ENCODE data around the gene C6orf89.

Gene C6orf89

GRCh38 chr6:36969988-36970891 is 84.5 kb downstream of the C6orf89 start:
- no peak overlapping the region for H2AFZ ChIP-seq (ENCODE audit: low read length)
- TF ChIP-seq, protein P1, sequence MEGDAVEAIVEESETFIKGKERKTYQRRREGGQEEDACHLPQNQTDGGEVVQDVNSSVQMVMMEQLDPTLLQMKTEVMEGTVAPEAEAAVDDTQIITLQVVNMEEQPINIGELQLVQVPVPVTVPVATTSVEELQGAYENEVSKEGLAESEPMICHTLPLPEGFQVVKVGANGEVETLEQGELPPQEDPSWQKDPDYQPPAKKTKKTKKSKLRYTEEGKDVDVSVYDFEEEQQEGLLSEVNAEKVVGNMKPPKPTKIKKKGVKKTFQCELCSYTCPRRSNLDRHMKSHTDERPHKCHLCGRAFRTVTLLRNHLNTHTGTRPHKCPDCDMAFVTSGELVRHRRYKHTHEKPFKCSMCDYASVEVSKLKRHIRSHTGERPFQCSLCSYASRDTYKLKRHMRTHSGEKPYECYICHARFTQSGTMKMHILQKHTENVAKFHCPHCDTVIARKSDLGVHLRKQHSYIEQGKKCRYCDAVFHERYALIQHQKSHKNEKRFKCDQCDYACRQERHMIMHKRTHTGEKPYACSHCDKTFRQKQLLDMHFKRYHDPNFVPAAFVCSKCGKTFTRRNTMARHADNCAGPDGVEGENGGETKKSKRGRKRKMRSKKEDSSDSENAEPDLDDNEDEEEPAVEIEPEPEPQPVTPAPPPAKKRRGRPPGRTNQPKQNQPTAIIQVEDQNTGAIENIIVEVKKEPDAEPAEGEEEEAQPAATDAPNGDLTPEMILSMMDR (IDR thresholded peaks at IDR 0.05; ENCODE audit: low read length) = no peak
- no peak for TF ChIP-seq EZH2 (IDR thresholded peaks at IDR 0.05; ENCODE audit: borderline replicate concordance, low read length)
- H3K9ac ChIP-seq (ENCODE audit: low read length) = no peak overlapping the region
- no peaks in the 10 kb centered on the region for H4K20me1 ChIP-seq (ENCODE audit: insufficient read depth, low read length)
- no peak overlapping the region for H3K4me2 ChIP-seq (ENCODE audit: low read length)
- no peaks in the 10 kb centered on the region for H3K9me3 ChIP-seq (ENCODE audit: low read length)
- H3K4me1 ChIP-seq (ENCODE audit: insufficient read depth, low read length, severe bottlenecking) = no peaks in the 10 kb centered on the region
- no peaks in the 10 kb centered on the region for H3K9me2 ChIP-seq (ENCODE audit: low read depth, low read length)
- H3K79me2 ChIP-seq (ENCODE audit: insufficient read depth, low read length) = no peaks in the 10 kb centered on the region
- no peaks in the 10 kb centered on the region for H3K27me3 ChIP-seq (ENCODE audit: insufficient read depth, low read length)
- H3K36me3 ChIP-seq (ENCODE audit: insufficient read depth, low read length) = peaks cover 82% of the 10 kb centered on the region
- H3K27ac ChIP-seq (ENCODE audit: low read depth, low read length, poor library complexity, severe bottlenecking) = no peak overlapping the region
- no peak overlapping the region for H3K4me3 ChIP-seq (ENCODE audit: low read depth, low read length, poor library complexity, severe bottlenecking)
- H3F3A ChIP-seq (ENCODE audit: insufficient read depth, low read length) = no peaks in the 10 kb centered on the region

DNA sequence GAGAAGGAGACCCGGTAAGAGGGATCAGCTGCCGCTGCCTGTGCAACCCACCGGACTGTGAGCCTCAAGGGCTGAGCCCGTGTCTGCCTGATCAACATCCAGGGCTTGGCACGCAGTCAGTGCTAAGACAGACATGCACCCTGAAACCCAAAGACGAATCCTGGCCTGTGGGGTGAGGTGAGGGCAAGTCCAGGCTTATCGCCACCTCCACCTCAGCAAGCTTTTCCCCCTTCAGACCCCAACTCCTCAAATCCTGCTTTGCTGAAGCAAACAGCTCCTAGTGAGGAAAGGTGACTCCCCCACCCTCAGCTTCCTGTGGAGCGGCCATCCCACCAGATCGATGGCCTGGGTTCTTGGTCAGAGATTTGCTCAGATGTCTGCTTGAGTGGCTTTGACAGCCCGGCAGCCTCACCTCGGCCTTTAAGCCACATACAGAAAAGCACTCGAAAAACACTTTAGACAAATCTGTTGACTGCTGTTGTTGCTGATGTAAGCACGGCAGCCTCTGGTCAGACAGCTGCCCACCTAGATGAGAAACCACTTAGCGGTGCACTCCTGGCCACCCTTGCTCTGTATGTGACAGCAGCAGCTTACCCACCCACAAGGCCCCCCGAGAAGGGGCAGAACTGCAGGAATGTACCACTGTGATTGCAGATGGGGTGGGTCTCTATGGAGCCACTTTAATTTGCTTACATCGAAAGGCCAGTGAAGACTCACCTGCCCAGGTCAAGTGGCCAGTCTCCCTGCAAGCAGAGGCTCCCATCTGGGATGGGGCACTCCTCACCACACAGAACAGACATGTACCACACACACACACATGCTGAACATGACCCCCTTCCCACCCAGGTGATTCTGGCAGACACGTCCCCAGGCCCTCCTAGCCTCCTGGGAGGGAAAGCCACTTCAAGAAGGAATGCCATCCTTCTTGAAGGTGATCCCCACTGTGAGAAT is 85.4 kb downstream of the C6orf89 start:
- Histone ChIP-seq H3K4me2 (ENCODE audit: low read length) (no peak overlapping the region), H3K9me3 (ENCODE audit: low read length) (no peaks in the 10 kb centered on the region), H3K4me1 (ENCODE audit: insufficient read depth, low read length, severe bottlenecking) (no peaks in the 10 kb centered on the region), H3K27me3 (ENCODE audit: insufficient read depth, low read length) (no peaks in the 10 kb centered on the region), H3K9me2 (ENCODE audit: low read depth, low read length) (no peaks in the 10 kb centered on the region), H3F3A (ENCODE audit: insufficient read depth, low read length) (no peaks in the 10 kb centered on the region), H3K9ac (ENCODE audit: low read length) (no peak overlapping the region), H3K4me3 (ENCODE audit: low read depth, low read length, poor library complexity, severe bottlenecking) (no peak overlapping the region), H2AFZ (ENCODE audit: low read length) (no peak overlapping the region), H3K79me2 (ENCODE audit: insufficient read depth, low read length) (no peaks in the 10 kb centered on the region), H4K20me1 (ENCODE audit: insufficient read depth, low read length) (no peaks in the 10 kb centered on the region), H3K36me3 (ENCODE audit: insufficient read depth, low read length) (peaks cover 91% of the 10 kb centered on the region), H3K27ac (ENCODE audit: low read depth, low read length, poor library complexity, severe bottlenecking) (no peak overlapping the region)
- TF ChIP-seq, protein P1 (IDR thresholded peaks at IDR 0.05; ENCODE audit: low read length) = no peak
- TF ChIP-seq EZH2 (IDR thresholded peaks at IDR 0.05; ENCODE audit: borderline replicate concordance, low read length) = no peak

- no peak overlapping the region for H2AFZ ChIP-seq (ENCODE audit: low read length)
- H3K9me2 ChIP-seq (ENCODE audit: low read depth, low read length) = no peaks in the 10 kb centered on the region
- no peak overlapping the region for H3K4me3 ChIP-seq (ENCODE audit: low read depth, low read length, poor library complexity, severe bottlenecking)
- H3K4me1 ChIP-seq (ENCODE audit: insufficient read depth, low read length, severe bottlenecking) = no peaks in the 10 kb centered on the region
- TF ChIP-seq EZH2 (IDR thresholded peaks at IDR 0.05; ENCODE audit: borderline replicate concordance, low read length) = no peak
- TF ChIP-seq, protein P1 (IDR thresholded peaks at IDR 0.05; ENCODE audit: low read length) = no peak
- H3K4me2 ChIP-seq (ENCODE audit: low read length) = no peak overlapping the region
- H3F3A ChIP-seq (ENCODE audit: insufficient read depth, low read length) = no peaks in the 10 kb centered on the region
- H3K36me3 ChIP-seq (ENCODE audit: insufficient read depth, low read length) = peaks cover 98% of the 10 kb centered on the region
- H3K27me3 ChIP-seq (ENCODE audit: insufficient read depth, low read length) = no peaks in the 10 kb centered on the region
- no peaks in the 10 kb centered on the region for H3K79me2 ChIP-seq (ENCODE audit: insufficient read depth, low read length)
- no peaks in the 10 kb centered on the region for H3K9me3 ChIP-seq (ENCODE audit: low read length)
- H4K20me1 ChIP-seq (ENCODE audit: insufficient read depth, low read length) = no peaks in the 10 kb centered on the region
- H3K9ac ChIP-seq (ENCODE audit: low read length) = no peak overlapping the region
- no peak overlapping the region for H3K27ac ChIP-seq (ENCODE audit: low read depth, low read length, poor library complexity, severe bottlenecking)
These were observed 86.3 kb downstream of the C6orf89 start for GRCh38 chr6:36971921-36972673.

Measured in OCI-LY1 (cell line).